CD1c-positive myeloid dendritic cell (primary cell): ENCODE results near the gene SEC24D.
"Not testable (repeated sequence)": the region's sequence is repeated elsewhere in the genome, so short reads cannot be mapped to it uniquely, and the experiment has no call there.

ENCODE experiments used
- DNase-seq: peaks from one replicate; pipeline ENCODE4 v3.0.0-alpha.2; 2016; ENCODE audit errors: extremely low spot score

Gene SEC24D, protein sequence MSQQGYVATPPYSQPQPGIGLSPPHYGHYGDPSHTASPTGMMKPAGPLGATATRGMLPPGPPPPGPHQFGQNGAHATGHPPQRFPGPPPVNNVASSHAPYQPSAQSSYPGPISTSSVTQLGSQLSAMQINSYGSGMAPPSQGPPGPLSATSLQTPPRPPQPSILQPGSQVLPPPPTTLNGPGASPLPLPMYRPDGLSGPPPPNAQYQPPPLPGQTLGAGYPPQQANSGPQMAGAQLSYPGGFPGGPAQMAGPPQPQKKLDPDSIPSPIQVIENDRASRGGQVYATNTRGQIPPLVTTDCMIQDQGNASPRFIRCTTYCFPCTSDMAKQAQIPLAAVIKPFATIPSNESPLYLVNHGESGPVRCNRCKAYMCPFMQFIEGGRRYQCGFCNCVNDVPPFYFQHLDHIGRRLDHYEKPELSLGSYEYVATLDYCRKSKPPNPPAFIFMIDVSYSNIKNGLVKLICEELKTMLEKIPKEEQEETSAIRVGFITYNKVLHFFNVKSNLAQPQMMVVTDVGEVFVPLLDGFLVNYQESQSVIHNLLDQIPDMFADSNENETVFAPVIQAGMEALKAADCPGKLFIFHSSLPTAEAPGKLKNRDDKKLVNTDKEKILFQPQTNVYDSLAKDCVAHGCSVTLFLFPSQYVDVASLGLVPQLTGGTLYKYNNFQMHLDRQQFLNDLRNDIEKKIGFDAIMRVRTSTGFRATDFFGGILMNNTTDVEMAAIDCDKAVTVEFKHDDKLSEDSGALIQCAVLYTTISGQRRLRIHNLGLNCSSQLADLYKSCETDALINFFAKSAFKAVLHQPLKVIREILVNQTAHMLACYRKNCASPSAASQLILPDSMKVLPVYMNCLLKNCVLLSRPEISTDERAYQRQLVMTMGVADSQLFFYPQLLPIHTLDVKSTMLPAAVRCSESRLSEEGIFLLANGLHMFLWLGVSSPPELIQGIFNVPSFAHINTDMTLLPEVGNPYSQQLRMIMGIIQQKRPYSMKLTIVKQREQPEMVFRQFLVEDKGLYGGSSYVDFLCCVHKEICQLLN

DNA sequence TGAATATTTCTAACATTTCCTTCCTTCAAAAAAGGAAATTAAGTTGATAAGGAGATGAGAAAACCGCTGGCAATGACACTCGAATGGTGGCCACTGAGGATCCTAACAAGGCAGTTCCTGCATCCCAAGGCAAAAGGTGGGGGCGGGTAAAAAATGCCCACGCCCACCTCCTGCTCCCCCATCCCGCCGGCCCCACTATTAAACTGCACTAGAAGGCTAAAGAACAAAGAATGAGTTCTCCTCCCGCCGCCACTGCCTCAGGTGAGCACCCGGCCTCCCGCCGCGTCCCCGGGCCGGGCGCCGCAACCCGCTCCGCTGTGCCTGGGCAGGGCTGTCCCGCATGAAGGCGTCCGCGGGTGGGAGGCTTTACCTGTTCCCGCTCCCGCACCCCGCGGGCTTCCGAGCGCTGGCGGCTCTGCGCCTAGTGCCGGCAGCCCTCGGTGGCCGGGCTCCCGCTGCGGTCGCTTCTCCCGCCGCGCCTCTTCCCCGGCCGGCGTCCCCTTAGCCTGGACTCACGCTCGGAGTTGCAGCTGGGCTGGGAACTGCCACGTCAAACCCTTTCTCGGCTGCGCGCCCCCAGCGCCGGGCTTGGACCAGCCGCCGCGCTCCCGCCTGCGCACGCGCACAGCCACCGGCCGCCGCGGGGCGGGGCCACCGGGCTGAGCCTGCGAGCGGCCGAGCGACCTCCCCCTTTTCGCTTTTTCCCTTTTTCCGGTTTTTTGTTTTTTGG is at the start of gene SEC24D:
SEC24D (minus strand) TSS at position 556 of the 730 bp plus-strand sequence. CDS start 2,430 bp downstream, outside the sequence.
- DNase-seq: peak; percentile 94

DNA sequence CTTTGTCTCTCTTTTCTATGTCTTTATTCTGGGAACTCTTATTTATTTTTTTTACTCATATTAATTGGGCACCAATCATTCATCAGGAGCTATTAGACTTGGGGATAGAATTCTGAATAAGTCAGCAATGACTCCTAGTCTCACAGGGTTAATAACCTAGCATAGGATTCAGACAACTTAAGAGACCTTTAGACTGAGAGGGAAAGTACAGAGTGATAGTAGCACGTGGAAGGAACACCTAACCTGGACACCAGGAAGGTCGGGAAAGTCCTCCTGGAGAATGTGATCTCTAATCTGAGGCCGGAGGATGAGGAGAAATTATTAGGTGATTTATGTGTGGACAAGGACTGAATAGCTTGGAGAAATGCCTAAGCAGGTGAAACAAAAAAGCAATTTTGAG is 48.8 kb upstream of the SEC24D start:
- no peak for DNase-seq

DNA sequence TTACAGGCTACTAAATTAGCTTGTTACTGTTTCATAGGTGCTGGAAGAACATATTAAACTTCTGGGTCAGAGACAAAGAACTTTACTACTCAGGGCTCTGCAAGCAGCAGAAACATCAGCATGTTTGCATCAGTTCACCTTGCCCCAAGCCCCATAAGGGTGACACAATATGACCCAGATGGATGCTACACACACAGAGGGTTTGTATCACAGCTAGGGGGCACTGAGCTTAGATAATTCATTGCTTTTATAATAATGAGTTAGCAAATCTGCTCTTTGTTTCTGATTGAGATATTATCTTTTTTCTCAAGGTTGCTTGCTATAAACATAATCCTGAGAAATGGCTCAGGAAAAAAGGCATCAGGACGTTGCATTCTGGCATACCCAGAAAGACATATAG is 47.9 kb upstream of the SEC24D start:
- no peak for DNase-seq

DNA sequence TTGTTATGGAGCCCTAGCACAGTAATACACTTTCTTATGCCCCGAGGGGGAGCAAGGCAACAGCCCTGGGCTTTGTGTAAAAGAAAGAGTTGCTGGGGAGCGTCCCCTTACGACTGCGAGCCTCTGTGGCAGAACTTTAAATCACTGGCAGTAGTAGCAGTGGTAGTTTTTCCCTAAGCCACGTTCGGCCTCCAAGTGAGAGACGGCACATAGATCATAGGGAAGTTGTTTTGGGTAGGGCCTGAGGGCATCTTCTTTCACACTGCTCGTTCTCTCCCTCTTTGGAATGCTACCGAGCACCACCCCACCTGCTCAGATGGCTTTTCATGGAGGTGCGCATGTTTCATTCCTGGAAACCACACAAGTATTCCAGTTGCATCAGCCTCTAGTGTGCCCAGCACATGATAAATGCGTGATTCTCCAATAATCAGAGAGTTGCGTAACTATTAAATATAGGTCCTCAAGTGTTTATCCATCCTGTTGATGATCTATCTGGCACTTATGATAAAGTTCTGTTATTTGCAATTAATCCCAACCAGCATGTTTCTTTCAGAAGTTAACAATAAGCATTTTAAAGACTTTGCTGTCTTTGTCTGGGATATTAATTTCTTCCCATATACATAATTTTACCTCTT is 45.7 kb upstream of the SEC24D start:
- DNase-seq: no peak

DNA sequence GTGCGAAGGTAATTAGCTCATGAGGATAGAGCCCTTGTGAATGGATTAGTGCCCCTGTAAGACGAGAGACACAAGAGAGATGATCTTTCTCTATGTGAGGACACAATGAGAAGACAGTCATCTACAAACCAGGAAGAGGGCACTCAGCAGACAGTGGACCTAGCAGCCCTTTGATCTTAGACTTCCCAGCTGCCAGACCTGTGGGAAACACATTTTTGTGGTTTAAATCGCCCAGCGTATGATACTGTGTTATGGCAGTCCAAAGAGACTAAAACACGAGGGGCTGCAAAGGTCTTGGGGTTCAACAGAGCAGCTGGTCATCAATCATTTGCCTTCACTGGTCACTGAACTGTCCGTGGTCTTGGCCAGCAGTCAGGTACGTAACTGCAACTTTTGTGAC is 43.5 kb upstream of the SEC24D start:
- DNase-seq: no peak

DNA sequence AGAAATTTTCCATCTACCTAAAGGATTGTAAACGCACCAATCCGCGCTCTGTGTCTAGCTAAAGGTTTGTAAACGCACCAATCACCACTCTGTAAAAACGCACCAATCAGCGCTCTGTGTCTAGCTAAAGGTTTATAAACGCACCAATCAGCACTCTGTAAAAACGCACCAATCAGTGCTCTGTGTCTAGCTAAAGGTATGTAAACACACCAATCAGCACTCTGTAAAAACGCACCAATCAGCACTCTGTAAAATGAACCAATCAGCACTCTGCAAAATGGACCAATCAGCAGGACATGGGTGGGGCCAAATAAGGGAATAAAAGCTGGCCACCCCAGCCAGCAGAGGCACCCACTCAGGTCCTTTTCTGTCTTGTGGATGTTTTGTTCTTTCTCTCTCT is 42.6 kb upstream of the SEC24D start:
- not testable (repeated sequence) for DNase-seq

DNA sequence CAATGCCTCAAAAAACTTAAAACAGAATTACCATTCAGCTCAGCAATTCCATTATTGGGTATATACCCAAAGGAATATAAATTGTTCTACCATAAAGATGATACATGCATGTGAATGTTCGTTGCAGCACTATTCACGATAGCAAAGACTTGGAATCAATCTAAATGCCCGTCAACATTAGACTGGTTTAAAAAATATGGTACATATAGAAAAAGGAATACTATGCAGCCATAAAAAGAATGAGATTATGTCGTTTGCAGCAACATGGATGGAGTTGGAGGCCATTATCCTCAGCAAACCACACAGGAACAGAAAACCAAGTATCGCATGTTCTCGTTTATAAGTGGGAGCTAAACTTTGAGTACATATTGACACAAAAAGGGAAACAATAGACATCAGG is 41.9 kb upstream of the SEC24D start:
- DNase-seq: no peak

DNA sequence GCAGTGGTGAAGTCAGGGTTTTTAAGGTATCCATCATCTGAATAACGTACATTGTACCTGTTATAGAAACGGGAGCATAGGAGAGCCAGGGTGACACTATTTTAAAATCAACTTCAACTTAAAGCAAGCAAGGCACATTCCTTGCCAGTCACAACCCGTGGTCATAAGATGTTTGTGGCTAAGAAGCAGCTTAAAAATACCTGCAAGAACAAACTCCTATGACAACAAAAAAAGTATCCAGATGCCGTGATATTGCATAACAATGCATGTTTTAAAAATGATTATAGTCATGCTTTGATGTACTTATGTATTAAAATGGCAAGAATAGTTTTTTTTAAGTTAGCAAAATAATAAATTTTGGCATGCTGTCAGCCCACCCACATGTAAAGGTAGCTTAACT is 36.3 kb upstream of the SEC24D start:
- no peak for DNase-seq

DNA sequence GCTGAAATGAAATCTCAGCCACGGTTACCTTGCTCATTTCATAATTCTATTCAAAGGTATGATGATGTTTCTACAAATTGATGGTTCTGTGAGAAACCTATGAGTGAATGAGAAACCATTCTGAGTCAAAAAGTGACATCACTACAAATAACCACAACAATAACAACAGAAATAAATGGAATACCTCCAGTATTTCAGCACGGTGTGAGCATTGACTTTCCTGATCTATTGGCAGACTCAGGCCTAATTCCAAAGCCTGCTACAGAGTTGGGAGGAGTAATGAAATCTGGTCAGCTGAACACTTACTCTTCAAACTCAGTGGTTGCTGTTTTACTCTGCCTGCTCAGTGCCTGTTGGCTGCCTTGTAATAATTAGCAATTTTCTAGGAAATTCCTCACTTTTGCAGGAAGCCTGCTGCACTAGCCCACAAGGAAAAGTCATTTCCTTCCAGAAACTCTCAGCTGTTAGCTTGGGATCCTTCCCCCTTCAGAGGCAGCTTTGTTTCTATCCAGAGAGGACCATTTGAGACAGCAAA is 33.9 kb upstream of the SEC24D start:
- no peak for DNase-seq

DNA sequence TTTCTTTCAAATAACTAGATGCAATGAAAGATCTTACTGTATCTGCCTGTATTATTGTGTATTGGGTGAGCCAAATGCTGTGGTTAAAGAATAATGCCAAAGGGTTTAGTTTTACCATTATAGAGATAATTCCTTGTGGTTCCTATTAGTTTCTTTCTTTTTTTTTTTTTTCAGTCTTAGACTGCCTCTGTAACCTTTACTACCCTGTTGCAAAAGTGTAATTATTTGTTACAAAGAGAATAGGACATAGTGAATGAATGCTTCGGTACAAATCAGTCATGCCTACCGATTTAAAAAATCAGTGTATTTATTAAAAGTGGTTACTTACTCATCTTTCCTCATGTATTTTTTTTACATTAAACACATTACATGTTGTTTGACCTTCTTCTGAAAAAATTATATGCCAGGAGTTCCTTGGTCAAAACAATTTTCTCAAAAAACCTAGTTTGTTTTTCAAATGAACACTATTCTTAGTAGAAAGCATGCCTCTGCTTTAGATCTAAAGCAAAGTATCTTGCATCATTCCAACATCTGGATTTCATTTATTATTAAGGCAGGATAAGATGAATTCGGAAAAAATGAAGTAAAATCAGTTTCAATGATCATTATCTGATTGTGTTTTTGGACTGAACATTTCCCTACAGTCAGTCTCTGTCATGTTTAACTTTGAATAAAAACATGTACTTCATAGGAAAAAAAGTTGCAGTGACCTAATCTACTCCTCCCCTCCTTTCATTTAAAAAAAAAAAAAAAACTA is 31.6 kb upstream of the SEC24D start:
- no peak for DNase-seq

DNA sequence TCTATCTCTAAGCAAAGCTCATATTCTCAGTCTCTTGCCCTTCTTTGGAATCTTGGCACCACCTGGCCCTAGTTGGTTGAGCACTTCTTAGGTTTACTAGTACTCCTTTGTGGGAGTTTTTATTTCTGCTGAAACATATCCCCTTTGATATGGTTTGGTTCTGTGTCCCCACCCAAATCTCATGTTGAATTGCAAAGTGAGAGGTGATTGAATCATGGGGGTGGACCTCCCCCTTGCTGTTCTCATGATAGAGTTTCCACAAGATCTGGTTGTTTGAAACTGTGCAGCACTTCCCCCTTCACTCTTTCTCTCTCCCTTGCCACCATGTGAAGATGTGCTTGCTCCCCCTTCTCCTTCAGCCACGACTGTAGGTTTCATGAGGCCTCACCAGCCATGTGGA is 30.5 kb upstream of the SEC24D start:
- DNase-seq: no peak

DNA sequence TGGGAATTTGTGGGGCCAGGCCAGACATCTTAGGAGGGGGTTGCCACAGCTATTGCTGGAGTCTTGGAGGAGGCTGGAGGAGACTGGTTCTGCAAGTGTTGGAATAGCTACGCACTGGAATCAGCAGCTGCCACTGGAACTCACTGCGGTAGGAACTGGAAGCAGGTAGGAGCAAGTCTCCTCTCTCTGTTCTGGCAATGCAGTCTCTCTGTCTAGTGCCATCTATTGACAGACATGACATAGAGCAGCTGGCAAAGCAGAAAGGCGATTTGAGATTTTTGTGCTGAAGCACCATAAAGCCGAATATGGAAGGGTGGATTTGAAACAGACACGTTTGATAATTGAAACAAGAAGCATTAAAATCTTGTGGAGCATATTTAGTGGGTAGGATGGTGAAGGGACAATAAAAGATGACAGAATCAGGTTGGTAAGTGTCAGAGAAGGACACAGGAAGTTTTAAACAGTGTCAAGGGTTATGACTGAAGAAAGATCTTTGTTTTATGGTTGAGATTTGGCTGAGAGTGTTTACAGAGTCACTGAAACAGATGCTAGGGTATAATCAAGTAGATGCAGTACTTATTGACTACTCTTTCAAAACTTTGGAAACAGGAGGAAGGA is 29.3 kb upstream of the SEC24D start:
- peak; percentile 3 for DNase-seq

DNA sequence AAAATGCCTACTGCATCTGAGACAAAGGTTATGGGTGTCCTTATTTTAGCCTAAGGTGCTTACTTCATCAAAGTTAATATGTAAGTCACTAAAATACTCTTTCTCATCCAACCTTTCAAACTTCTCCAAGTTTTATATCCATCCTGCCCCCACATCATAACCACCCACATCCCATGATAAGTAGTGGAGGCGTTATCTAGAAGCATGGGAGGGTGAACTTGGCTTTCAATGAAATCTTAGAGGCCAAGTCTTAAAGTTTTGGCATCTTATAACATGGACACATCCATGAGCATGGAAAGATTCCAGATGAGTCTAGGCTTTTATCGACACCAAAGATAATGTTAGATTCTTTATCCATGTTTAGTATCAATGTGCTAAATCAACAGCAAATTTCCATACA is 22.9 kb upstream of the SEC24D start:
- DNase-seq: no peak

DNA sequence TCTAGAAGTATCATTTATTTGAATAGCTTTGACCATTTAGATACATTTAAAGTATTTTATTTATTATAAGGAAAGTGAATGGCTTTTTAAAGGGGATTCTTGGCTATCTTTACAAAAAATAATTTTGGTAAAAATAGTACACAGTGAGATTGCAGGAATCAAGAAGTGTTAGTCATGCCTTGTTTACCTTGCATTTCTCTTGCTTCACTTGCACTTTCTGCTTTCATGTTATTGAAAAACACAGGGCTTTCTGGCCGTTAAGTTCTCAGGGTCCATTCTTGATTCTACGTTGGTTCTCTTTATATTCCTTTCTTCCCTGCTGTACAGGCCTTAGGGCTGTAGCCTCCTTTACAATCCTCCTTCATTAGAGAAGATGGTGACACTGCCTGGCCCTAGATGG is 21.8 kb upstream of the SEC24D start:
- no peak for DNase-seq

DNA sequence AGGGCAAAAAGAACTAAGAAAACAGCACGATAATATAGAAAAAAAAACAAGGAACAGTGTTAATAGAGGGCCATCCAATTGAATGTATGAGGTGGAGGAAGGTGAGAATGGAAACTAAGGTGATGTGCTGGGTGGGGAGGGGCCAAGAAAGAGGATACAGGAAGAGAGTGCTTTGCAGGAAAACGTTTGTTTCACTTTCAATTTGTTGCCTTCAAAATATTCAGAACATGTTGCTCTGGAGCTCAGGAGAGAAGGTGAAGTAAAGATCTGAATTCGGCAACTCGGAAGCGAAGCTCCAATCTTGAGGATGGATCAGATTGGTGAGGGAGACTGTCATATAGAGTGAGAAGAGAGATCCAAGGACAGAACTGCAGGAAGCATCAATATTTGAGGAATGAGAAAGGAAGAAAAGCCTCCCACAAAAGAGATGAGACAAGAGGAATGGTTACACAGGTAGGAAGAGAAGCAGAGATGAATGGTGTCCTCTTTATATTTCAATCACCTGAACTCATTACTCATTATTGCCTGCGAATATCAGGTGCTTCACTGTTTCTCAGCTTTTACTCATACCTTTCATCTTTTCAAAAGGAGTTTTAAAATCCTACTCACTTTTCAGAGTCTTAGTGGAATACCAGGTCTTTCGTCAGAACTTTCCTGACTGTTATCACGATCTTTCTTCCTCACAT is 14.7 kb upstream of the SEC24D start:
- DNase-seq: peak; percentile 29

DNA sequence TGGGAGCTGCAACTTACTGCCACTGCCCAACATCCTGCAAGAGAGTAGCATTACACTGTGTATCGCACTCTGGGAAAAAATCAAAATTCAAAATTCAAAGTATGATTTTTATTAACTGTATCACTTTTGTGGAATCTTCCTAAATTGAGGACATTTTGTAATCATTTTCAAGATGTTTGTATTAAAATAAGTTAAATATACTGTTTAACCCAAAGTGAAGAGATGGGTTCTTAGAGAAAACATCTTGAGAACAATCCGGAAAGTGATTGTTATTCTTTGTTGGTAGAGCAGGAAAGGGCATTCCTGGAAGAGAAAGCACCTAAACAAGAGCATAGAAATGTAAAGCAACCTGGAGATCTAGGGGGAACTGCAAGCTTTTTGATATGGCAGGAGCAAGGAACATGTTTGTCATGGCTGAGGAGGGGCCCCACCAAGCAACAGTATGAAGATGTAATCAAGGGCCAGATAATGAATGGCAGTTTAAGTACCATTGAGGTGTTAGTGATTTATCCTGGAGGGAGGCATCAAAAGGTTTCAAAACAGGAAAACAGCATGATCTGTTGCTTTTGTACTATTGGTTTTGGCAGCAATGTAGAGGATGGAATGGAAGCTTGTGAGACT is 14.1 kb upstream of the SEC24D start:
- DNase-seq: no peak

DNA sequence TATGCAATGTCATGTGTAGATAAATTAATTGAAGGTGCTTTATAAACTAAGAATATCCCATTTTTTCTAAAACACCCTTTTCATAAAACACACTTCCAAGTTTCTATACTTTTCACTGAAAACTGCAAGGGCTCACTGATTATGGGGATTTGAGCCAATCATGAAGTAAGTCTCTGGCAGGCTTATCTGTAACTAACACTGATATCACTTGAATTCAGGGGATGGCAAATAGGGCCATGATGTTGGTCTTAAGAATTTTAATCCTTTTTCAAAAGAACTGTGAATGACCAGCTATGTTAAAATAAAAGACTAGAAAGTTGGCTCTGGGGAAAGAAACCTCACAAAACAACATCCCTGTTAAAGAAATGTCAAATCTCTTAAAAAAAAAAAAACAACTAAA is 13.0 kb upstream of the SEC24D start:
- DNase-seq: no peak

DNA sequence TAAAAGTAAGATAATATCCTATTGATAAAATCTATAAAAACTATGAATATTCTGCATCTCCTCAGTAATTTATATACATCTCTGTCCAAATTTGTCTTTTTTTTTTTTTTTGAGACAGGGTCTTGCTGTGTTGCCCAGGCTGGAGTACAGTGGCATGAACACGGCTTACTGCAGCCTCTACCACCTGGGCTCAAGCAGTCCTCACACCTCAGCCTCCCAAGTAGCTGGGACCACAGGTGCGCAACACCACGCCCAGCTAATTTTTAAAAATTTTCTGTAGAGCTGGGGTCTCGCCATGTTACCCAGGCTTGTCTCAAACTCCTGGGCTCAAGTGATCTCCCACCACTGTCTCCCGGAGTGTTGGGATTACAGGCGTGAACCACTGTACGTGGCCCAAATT is 12.3 kb upstream of the SEC24D start:
- no peak for DNase-seq

DNA sequence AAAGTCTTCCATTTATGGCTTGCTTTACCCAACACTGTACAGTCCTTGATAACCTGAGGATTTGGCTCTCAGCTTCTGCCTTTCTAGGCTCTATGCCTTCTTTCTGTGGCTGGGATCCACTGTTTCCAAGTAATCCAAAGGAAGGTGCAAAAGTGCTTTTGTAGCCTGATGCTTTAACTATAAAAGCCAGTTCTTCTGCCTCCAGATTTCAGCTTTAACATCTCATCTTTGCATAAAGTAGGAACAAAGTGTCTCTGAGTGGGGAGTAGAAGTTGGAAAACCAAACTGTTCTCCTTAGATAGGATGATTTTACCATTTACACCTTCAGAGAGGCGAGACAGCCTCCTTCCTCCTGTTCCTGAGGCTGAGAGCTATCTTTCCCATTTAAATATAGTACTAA is 11.1 kb upstream of the SEC24D start:
- no peak for DNase-seq
